HepG2 (cell line): Measurements from ENCODE around the gene PRR33. TPM values are rescaled to one million over a fixed set of nuclear protein-coding genes. Genes with fewer than 3 reads are reported as not detected.
"Not testable (repeated sequence)": the region's sequence is repeated elsewhere in the genome, so short reads cannot be mapped to it uniquely, and the experiment has no call there.

Source experiments
- ATAC-seq: fragments of 200-7000 bp; cut with Tn5 transposase; 3 replicates; pipeline ENCODE4 v1.9.1; 2020; ENCODE audit warnings: mild to moderate bottlenecking, moderate library complexity
- BruUV-seq: library from RNA; stranded (reverse); fragments of 400-500 nt; replicated peaks from 2 replicates; lab custom pipeline; 2021; lab: Mats Ljungman, UMichigan
- CTCF ChIA-PET: fragments of 300-600 bp; formaldehyde crosslinking; extraction: SDS; loops from one replicate; lab custom pipeline; 2021; ENCODE audit warnings: low total read pairs, inconsistent platforms, low intra/inter-chr PET ratio; lab: Yijun Ruan, JAX
- POLR2A ChIA-PET: fragments of 350-600 bp; sonication (Branson Sonifier 250); formaldehyde crosslinking; loops from one replicate; lab custom pipeline; 2020; ENCODE audit warnings: antibody characterized with exemption, inconsistent platforms; lab: Yijun Ruan, JAX
- DNase-seq: peaks from one replicate; pipeline ENCODE4 v3.0.0-alpha.2; 2015; ENCODE audit warnings: low spot score
- FAIRE-seq: peaks from 3 replicates; lab custom pipeline; 2011; peaks lifted over from hg19 to GRCh38; lab: Jason Lieb, UNC
- H2AFZ ChIP-seq: one replicate; pipeline ENCODE4 v1.6.1; 2011; ENCODE audit warnings: low read length, inconsistent platforms
- H3K27ac ChIP-seq: fragments of 300-600 bp; 3 replicates; pipeline ENCODE4 v1.8.0; 2011; ENCODE audit warnings: mixed run types, mild to moderate bottlenecking, mixed read lengths, low read length, inconsistent platforms; ENCODE audit not compliant: insufficient read depth; ENCODE audit errors: extremely low read length
- H3K27me3 ChIP-seq, 2 experiments: fragments of 200-600 bp in 1 of 2; 2 replicates in 1 of 2; 3 replicates in 1 of 2; pipeline versions ENCODE4 v1.6.0 to v1.8.0; 2011; ENCODE audit warnings: low read length in 2 of 2, mild to moderate bottlenecking in 2 of 2, moderate library complexity in 2 of 2, inconsistent platforms in 1 of 2; ENCODE audit not compliant: insufficient read depth in 2 of 2, control insufficient read depth in 1 of 2
- H3K36me3 ChIP-seq, 2 experiments: fragments of 200-600 bp in 1 of 2; replicated peaks in 1 of 2; 2 replicates in 1 of 2; 3 replicates in 1 of 2; pipeline versions ENCODE4 v1.5.1 to v1.8.0; 2011; ENCODE audit warnings: low read length in 2 of 2, inconsistent platforms in 1 of 2; ENCODE audit not compliant: insufficient read depth in 2 of 2, control insufficient read depth in 1 of 2
- H3K4me1 ChIP-seq: 2 replicates; pipeline ENCODE4 v1.5.1; 2012; ENCODE audit warnings: low read length, inconsistent platforms; ENCODE audit not compliant: insufficient read depth
- H3K4me2 ChIP-seq: 2 replicates; pipeline ENCODE4 v1.6.0; 2011; ENCODE audit warnings: low read depth, low read length, inconsistent platforms
- H3K4me3 ChIP-seq, 3 experiments: fragments of 200-600 bp in 1 of 3; sonication (generic), shearing (Covaris generic) in 1 of 3; replicated peaks in 1 of 3; 2 replicates each; pipeline ENCODE4 v1.5.1; 2011 to 2016; ENCODE audit warnings: low read length in 3 of 3, inconsistent platforms in 2 of 3, low read depth in 2 of 3, mild to moderate bottlenecking in 2 of 3, control low read depth in 1 of 3, mixed read lengths in 1 of 3; ENCODE audit not compliant: insufficient read depth in 1 of 3
- H3K79me2 ChIP-seq: one replicate; pipeline ENCODE4 v1.6.1; 2011; ENCODE audit warnings: low read length, inconsistent platforms; ENCODE audit not compliant: insufficient read depth
- H3K9ac ChIP-seq: 2 replicates; pipeline ENCODE4 v1.6.0; 2011; ENCODE audit warnings: mild to moderate bottlenecking, low read depth, low read length, inconsistent platforms; ENCODE audit not compliant: insufficient read depth
- H3K9me3 ChIP-seq: 2 replicates; pipeline ENCODE4 v1.5.1; 2012; ENCODE audit warnings: mild to moderate bottlenecking, low read length
- H4K20me1 ChIP-seq: 2 replicates; pipeline ENCODE4 v1.6.0; 2011; ENCODE audit warnings: inconsistent platforms, mild to moderate bottlenecking, low read length, moderate library complexity; ENCODE audit not compliant: insufficient read depth
- E2F2 ChIP-seq: sonication (generic); formaldehyde crosslinking; IDR thresholded peaks from 2 replicates; pipeline ENCODE4 v1.4.0; 2020; ENCODE audit warnings: missing genetic modification reagents, borderline replicate concordance
- GLI4 ChIP-seq: sonication (generic); formaldehyde crosslinking; IDR thresholded peaks from 2 replicates; pipeline ENCODE4 v1.5.1; 2020; ENCODE audit warnings: missing genetic modification reagents, mild to moderate bottlenecking, moderate library complexity, borderline replicate concordance
- KLF15 ChIP-seq: sonication (generic); formaldehyde crosslinking; IDR thresholded peaks from 2 replicates; pipeline ENCODE4 v1.8.1; 2023; ENCODE audit warnings: borderline replicate concordance, mild to moderate bottlenecking, inconsistent platforms, missing genetic modification reagents, mixed read lengths
- MXD1 ChIP-seq: sonication (generic); formaldehyde crosslinking; IDR thresholded peaks from 2 replicates; pipeline ENCODE4 v1.4.0; 2020; ENCODE audit warnings: mild to moderate bottlenecking, missing genetic modification reagents
- STAT6 ChIP-seq: sonication (generic); formaldehyde crosslinking; IDR thresholded peaks from 2 replicates; pipeline ENCODE4 v1.4.0; 2020; ENCODE audit warnings: missing genetic modification reagents, mild to moderate bottlenecking, borderline replicate concordance
- ZMYM3 ChIP-seq: sonication (generic); formaldehyde crosslinking; IDR thresholded peaks from 2 replicates; pipeline ENCODE4 v1.5.1; 2020; ENCODE audit warnings: mild to moderate bottlenecking, missing genetic modification reagents
- ZNF549 ChIP-seq: sonication (generic); formaldehyde crosslinking; IDR thresholded peaks from 2 replicates; pipeline ENCODE4 v1.5.0; 2020; ENCODE audit warnings: missing genetic modification reagents
- ZNF556 ChIP-seq: sonication (generic); formaldehyde crosslinking; IDR thresholded peaks from 2 replicates; pipeline ENCODE4 v1.4.0; 2020; ENCODE audit warnings: mild to moderate bottlenecking, missing genetic modification reagents, borderline replicate concordance
- ZNF674 ChIP-seq: sonication (generic); formaldehyde crosslinking; IDR thresholded peaks from 2 replicates; pipeline ENCODE4 v1.5.0; 2020; ENCODE audit warnings: low read depth, mild to moderate bottlenecking, missing genetic modification reagents
- WGBS: methylation state at CpG from one replicate; pipeline ENCODE4 v1.1.6; 2017; ENCODE audit warnings: low lambda C conversion rate; 5-methylcytosine and 5-hydroxymethylcytosine counted together
- in situ Hi-C: cut with HindIII; loops from 2 replicates; pipeline ENCODE4 v1.10.0; 2017; ENCODE audit warnings: low pct_unique_long_range_greater_than_20kb; ENCODE audit not compliant: extremely low pct_ligation_motif_present
- intact Hi-C: fragments of 100-400 bp; cut with micrococcal nuclease; formaldehyde crosslinking; loops from one replicate; pipeline ENCODE4 v1.10.0; 2022; ENCODE audit not compliant: unreplicated experiment
- polyA plus RNA-seq, 8 experiments: library from polyadenylated mRNA; depleted of rRNA in 3 of 8; stranded (reverse) in 7 of 8; unstranded in 1 of 8; fragments of >200 nt; fragmentation: Illumina TruSeq in 4 of 8; extraction: Trizol in 4 of 8; gene quantifications; 2 replicates each; pipeline versions ENCODE4 v1.2.1 to v1.2.3, GENCODE V29; 2011 to 2016; ENCODE audit warnings: low read depth in 4 of 8, missing spikeins in 1 of 8, mixed read lengths in 1 of 8; ENCODE audit not compliant: insufficient read depth in 1 of 8
- total RNA-seq, 5 experiments: library from RNA; depleted of rRNA; stranded (reverse); fragments of >200 nt; fragmentation: Illumina TruSeq; extraction: Trizol; gene quantifications; 2 replicates each; pipeline ENCODE4 v1.2.3, GENCODE V29; 2016; ENCODE audit warnings: low read depth in 1 of 5

PRR33 gene
- total and polyA plus RNA-seq, 2 of the 13 experiments (the other 11 are each of a cell fraction or from before 2014, with no cell fraction given): not detected

- H4K20me1 ChIP-seq, in situ Hi-C loops, ATAC-seq, H3K4me2 ChIP-seq, H3K79me2 ChIP-seq, intact Hi-C loops, H3K9ac ChIP-seq, FAIRE-seq, BruUV-seq, H3K4me3 ChIP-seq, H2AFZ ChIP-seq, H3K9me3 ChIP-seq, DNase-seq: not testable (repeated sequence)
- POLR2A ChIA-PET: interaction anchor here (1.1 to 1.8 kb wide), 2 partner anchors 182 to 276 kb away, joined by 4 read pairs; no protein-coding TSS in a partner anchor
- no CpG with 5 or more reads among the region's 13 CpGs for WGBS
- peaks cover 12 to 53% of the 10 kb centered on the region in 2 experiments; a peak in 4 of 5 replicates for H3K27me3 ChIP-seq
- CTCF ChIA-PET: interaction anchor here (0.6 to 2.9 kb wide), 3 partner anchors 275 to 330 kb away, joined by 3 to 36 read pairs (median 5); no protein-coding TSS in a partner anchor
- H3K4me1 ChIP-seq: peaks cover 28% of the 10 kb centered on the region
- 0 out of 2 replicates have a peak, but pooled peaks have one; percentile 28 for TF ChIP-seq MXD1 (CRISPR knock-in tag)
- TF ChIP-seq, all 625 proteins: peak for 1; not testable (repeated sequence) for 624
- H3K36me3 ChIP-seq, H3K27ac ChIP-seq: not testable (repeated sequence)
Measured at GRCh38 chr11:1875851-1876301, 15.8 kb downstream of the PRR33 start.

GRCh38 chr11:1875093-1875850 is 16.4 kb downstream of the PRR33 start:
- H3K9me3 ChIP-seq: no peaks in the 10 kb centered on the region
- POLR2A ChIA-PET: no interaction called here
- H3K36me3 ChIP-seq: no peaks in the 10 kb centered on the region
- intact Hi-C loops: no loop called here
- 12% methylated on average over 8 of the region's 28 CpGs for WGBS
- ATAC-seq (no peak), DNase-seq (no peak), FAIRE-seq (no peak)
- BruUV-seq: no TSS peak
- H4K20me1 ChIP-seq: no peaks in the 10 kb centered on the region
- H3K27me3 ChIP-seq: peaks cover 13 to 53% of the 10 kb centered on the region in 2 experiments; a peak in 4 of 5 replicates
- CTCF ChIA-PET: interaction anchor here (2.9 kb wide), 1 partner anchor 276 kb away, joined by 36 read pairs; no protein-coding TSS in a partner anchor
- in situ Hi-C loops: no loop called here
- H3K4me2 ChIP-seq: no peak overlapping the region
- no peaks in the 10 kb centered on the region for H3K79me2 ChIP-seq
- H2AFZ ChIP-seq: no peak overlapping the region
- peaks cover 23% of the 10 kb centered on the region for H3K4me1 ChIP-seq
- no peak overlapping the region for H3K27ac ChIP-seq
- no peak overlapping the region for H3K4me3 ChIP-seq
- H3K9ac ChIP-seq: no peak overlapping the region
- TF ChIP-seq STAT6 (no peak), E2F2 (CRISPR knock-in tag) (no peak), ZMYM3 (CRISPR knock-in tag) (peak; percentile 62; the same call in 1 of the 2 replicates), ZNF549 (no peak), GLI4 (CRISPR knock-in tag) (no peak), ZNF674 (CRISPR knock-in tag) (no peak), ZNF556 (CRISPR knock-in tag) (no peak), KLF15 (CRISPR knock-in tag) (no peak)
